PFSK-1 (cell line): Measurements from ENCODE around the gene GRK7.

ENCODE experiments used
- POLR2AphosphoS5 ChIP-seq: IDR thresholded peaks from 2 replicates; pipeline ENCODE4 v1.6.1; 2012; ENCODE audit warnings: low read depth, mild to moderate bottlenecking, control low read depth, low read length, moderate library complexity
- SIN3A ChIP-seq: IDR thresholded peaks from 2 replicates; pipeline ENCODE4 v1.6.1; 2012; ENCODE audit warnings: mild to moderate bottlenecking, low read length, moderate library complexity, borderline replicate concordance; ENCODE audit not compliant: insufficient read depth

GRCh38 chr3:141729240-141729639, 34.0 kb upstream of the GRK7 start:
- TF ChIP-seq POLR2AphosphoS5, result no peak
- no peak for TF ChIP-seq SIN3A
